Skeletal muscle tissue (tissue), 4 donors: Measurements from ENCODE around the gene SLC25A21. TPM values are rescaled to one million over a fixed set of nuclear protein-coding genes. Genes with fewer than 3 reads are reported as not detected.

Experiments
- H3K27ac ChIP-seq: one replicate; pipeline ENCODE4 v1.7.0; 2013; ENCODE audit warnings: mild to moderate bottlenecking, low read depth, low read length, inconsistent platforms
- H3K27me3 ChIP-seq, 3 donors: one replicate each; pipeline ENCODE4 v1.7.0; 2013; ENCODE audit warnings: low read length in 3 of 3; ENCODE audit not compliant: control insufficient read depth in 3 of 3, insufficient read depth in 3 of 3
- H3K36me3 ChIP-seq, 3 donors: one replicate each; pipeline ENCODE4 v1.7.0; 2013; ENCODE audit warnings: low read length in 3 of 3; ENCODE audit not compliant: control insufficient read depth in 3 of 3, insufficient read depth in 3 of 3
- H3K4me1 ChIP-seq, 3 donors: one replicate each; pipeline ENCODE4 v1.7.0; 2013; ENCODE audit warnings: low read length in 3 of 3, mild to moderate bottlenecking in 3 of 3; ENCODE audit not compliant: control insufficient read depth in 3 of 3, insufficient read depth in 3 of 3
- H3K4me3 ChIP-seq, 3 donors: one replicate each; pipeline ENCODE4 v1.7.0; 2013; ENCODE audit warnings: low read length in 3 of 3
- H3K9ac ChIP-seq, 3 donors: one replicate each; pipeline ENCODE4 v1.7.0; 2013; ENCODE audit warnings: low read length in 3 of 3, mild to moderate bottlenecking in 3 of 3, moderate library complexity in 2 of 3, low read depth in 1 of 3
- H3K9me3 ChIP-seq, 3 donors: one replicate each; pipeline ENCODE4 v1.7.0; 2013; ENCODE audit warnings: low read length in 3 of 3; ENCODE audit not compliant: control insufficient read depth in 3 of 3
- total RNA-seq: library from RNA; depleted of rRNA; stranded (reverse); fragments of >200 nt; gene quantifications from one replicate; pipeline ENCODE4 v1.2.3, GENCODE V29; 2014
- donor health status: Osteomylitis.

SLC25A21 gene
- total RNA-seq, 1 donor from 2014 or later, result 2.1 TPM

- Histone ChIP-seq H3K4me1 (peaks cover 0 to 3% (median 0%) of the 10 kb centered on the region in 3 donors), H3K36me3 (no peaks in the 10 kb centered on the region), H3K4me3 (no peak overlapping the region), H3K9ac (no peak overlapping the region), H3K27ac (no peak overlapping the region), H3K27me3 (no peaks in the 10 kb centered on the region), H3K9me3 (no peaks in the 10 kb centered on the region)
These were observed 219.7 kb downstream of the SLC25A21 start for GRCh38 chr14:36952689-36953088.

- Histone ChIP-seq H3K4me1 (peaks cover 0 to 3% (median 0%) of the 10 kb centered on the region in 3 donors), H3K36me3 (no peaks in the 10 kb centered on the region), H3K4me3 (no peak overlapping the region), H3K27ac (no peak overlapping the region), H3K9me3 (no peaks in the 10 kb centered on the region), H3K9ac (no peak overlapping the region), H3K27me3 (no peaks in the 10 kb centered on the region)
These were observed 221.0 kb downstream of the SLC25A21 start for GRCh38 chr14:36951380-36951911.

GRCh38 chr14:36950812-36951211 is 221.6 kb downstream of the SLC25A21 start:
- H3K9me3 ChIP-seq, result no peaks in the 10 kb centered on the region
- no peak overlapping the region for H3K4me3 ChIP-seq
- no peak overlapping the region for H3K27ac ChIP-seq
- H3K36me3 ChIP-seq, result no peaks in the 10 kb centered on the region
- no peak overlapping the region for H3K9ac ChIP-seq
- H3K27me3 ChIP-seq, result no peaks in the 10 kb centered on the region
- H3K4me1 ChIP-seq, result peaks cover 0 to 3% (median 0%) of the 10 kb centered on the region in 3 donors

GRCh38 chr14:36949371-36949770 is 223.0 kb downstream of the SLC25A21 start:
- Histone ChIP-seq H3K36me3 (no peaks in the 10 kb centered on the region), H3K9ac (no peak overlapping the region), H3K27ac (no peak overlapping the region), H3K27me3 (no peaks in the 10 kb centered on the region), H3K9me3 (no peaks in the 10 kb centered on the region), H3K4me3 (no peak overlapping the region), H3K4me1 (peaks cover 0 to 3% (median 0%) of the 10 kb centered on the region in 3 donors)

GRCh38 chr14:36948157-36948859 is 224.1 kb downstream of the SLC25A21 start:
- no peaks in the 10 kb centered on the region for H3K27me3 ChIP-seq
- peaks cover 0 to 3% (median 0%) of the 10 kb centered on the region in 3 donors for H3K4me1 ChIP-seq
- H3K9me3 ChIP-seq, result no peaks in the 10 kb centered on the region
- H3K36me3 ChIP-seq, result no peaks in the 10 kb centered on the region
- no peak overlapping the region for H3K9ac ChIP-seq
- H3K27ac ChIP-seq, result no peak overlapping the region
- no peak overlapping the region for H3K4me3 ChIP-seq

GRCh38 chr14:36947362-36947761 is 225.0 kb downstream of the SLC25A21 start:
- Histone ChIP-seq H3K9me3 (no peaks in the 10 kb centered on the region), H3K9ac (no peak overlapping the region), H3K36me3 (no peaks in the 10 kb centered on the region), H3K4me3 (no peak overlapping the region), H3K27ac (no peak overlapping the region), H3K4me1 (no peaks in the 10 kb centered on the region), H3K27me3 (no peaks in the 10 kb centered on the region)

- Histone ChIP-seq H3K4me3 (no peak overlapping the region), H3K27me3 (no peaks in the 10 kb centered on the region)
These were observed 225.5 kb downstream of the SLC25A21 start for GRCh38 chr14:36946872-36947271.

GRCh38 chr14:36944307-36945010 is 227.9 kb downstream of the SLC25A21 start:
- H3K27me3 ChIP-seq, result no peaks in the 10 kb centered on the region
- H3K4me1 ChIP-seq, result no peaks in the 10 kb centered on the region

More at GRCh38 chr14:36946872-36947271, 225.5 kb downstream of the SLC25A21 start:
- H3K9me3 ChIP-seq, result no peaks in the 10 kb centered on the region
- H3K27ac ChIP-seq, result no peak overlapping the region
- H3K9ac ChIP-seq, result no peak overlapping the region
- no peaks in the 10 kb centered on the region for H3K36me3 ChIP-seq
- H3K4me1 ChIP-seq, result no peaks in the 10 kb centered on the region

GRCh38 chr14:36942522-36943245 is 229.7 kb downstream of the SLC25A21 start:
- no peak overlapping the region for H3K4me3 ChIP-seq
- no peak overlapping the region for H3K27ac ChIP-seq
- H3K9ac ChIP-seq, result no peak overlapping the region
- no peaks in the 10 kb centered on the region for H3K9me3 ChIP-seq
- H3K27me3 ChIP-seq, result no peaks in the 10 kb centered on the region
- no peaks in the 10 kb centered on the region for H3K36me3 ChIP-seq
- no peaks in the 10 kb centered on the region for H3K4me1 ChIP-seq

More at GRCh38 chr14:36944307-36945010, 227.9 kb downstream of the SLC25A21 start:
- H3K9me3 ChIP-seq, result no peaks in the 10 kb centered on the region
- no peak overlapping the region for H3K9ac ChIP-seq
- H3K27ac ChIP-seq, result no peak overlapping the region
- no peaks in the 10 kb centered on the region for H3K36me3 ChIP-seq
- H3K4me3 ChIP-seq, result no peak overlapping the region
